Epidermal melanocyte (primary cell): Measurements from ENCODE around the gene SH2D5.
A peak's percentile ranks its signal among the peaks of the same experiment; 100 is the strongest.
"Not testable (repeated sequence)": the region's sequence is repeated elsewhere in the genome, so short reads cannot be mapped to it uniquely, and the experiment has no call there.

Source experiments
- DNase-seq: peaks from one replicate; pipeline ENCODE4 v3.0.0; 2011; ENCODE audit warnings: low spot score; ENCODE audit not compliant: insufficient read length

The SH2D5 gene

GRCh38 chr1:20696397-20697333 is 35.8 kb downstream of the SH2D5 start:
- peak; percentile 94 for DNase-seq

GRCh38 chr1:20695515-20695914 is 37.0 kb downstream of the SH2D5 start:
- DNase-seq, result no peak

DNA sequence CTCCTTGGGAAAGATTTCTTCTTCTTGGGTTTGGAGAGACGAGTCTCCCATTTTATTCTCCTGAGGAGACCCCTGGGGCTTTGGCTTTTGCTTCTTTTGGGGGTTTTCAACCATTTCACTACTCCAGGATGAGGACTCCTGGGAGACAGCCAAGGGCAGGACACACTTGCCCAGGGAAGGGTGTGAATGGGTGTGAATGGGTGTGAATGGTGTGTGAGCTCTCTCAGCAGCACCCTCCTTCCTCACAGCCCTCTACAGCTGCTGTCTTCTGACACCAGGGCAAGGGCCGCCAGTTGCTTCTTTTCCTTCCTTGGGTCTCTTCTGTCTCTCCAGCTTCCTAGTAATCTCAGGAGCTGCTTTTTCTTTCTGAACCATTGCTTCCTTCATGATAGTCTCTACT is 38.9 kb downstream of the SH2D5 start:
- DNase-seq, result no peak

GRCh38 chr1:20691872-20692271 is 40.6 kb downstream of the SH2D5 start:
- no peak for DNase-seq

- no peak for DNase-seq
Observed at GRCh38 chr1:20689645-20690056, 42.9 kb downstream of the SH2D5 start.

DNA sequence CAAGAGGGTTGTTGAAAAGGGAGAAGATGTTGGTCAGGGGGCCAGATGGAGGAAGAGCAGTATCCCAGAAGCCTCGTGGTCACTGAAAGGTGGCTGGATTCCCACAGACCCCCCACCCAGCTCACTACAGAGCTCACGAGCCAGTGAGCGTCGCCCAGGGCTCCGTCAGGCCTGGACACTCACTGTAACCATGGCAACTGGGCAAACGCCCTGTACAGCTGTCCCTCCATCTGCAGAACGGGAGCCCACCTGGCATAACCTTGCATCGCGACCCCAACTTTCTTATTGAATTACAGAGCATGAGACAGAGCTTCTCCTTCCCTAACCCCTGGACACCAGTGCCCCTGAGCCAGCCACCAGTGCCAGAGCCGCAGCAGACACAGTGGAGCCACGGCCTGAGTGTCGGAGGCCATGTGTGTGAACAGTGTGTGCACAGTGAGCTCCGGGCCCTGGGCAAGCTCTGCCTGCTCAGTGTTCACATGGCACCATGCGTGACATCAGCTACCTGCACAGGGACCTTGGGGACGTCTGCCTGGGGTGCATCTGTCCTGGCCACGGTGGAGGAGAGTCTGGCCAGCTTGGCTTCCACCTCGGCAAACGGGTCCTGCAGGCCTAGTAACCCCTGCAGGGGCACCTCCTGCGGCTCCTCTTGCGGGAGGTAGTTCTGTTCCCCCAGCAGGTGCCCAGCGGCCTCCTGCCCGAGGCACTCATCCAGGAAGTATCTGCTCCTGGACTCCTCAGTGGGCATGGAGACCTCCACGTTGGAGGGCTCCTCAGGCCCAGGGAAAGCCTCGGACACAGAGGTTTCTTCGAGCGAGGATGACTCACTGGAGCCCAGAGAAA is 45.4 kb downstream of the SH2D5 start:
- DNase-seq, result no peak

GRCh38 chr1:20685741-20686140 is 46.8 kb downstream of the SH2D5 start:
- DNase-seq, result no peak

- no peak for DNase-seq
Observed at GRCh38 chr1:20685099-20685662, 47.3 kb downstream of the SH2D5 start.

DNA sequence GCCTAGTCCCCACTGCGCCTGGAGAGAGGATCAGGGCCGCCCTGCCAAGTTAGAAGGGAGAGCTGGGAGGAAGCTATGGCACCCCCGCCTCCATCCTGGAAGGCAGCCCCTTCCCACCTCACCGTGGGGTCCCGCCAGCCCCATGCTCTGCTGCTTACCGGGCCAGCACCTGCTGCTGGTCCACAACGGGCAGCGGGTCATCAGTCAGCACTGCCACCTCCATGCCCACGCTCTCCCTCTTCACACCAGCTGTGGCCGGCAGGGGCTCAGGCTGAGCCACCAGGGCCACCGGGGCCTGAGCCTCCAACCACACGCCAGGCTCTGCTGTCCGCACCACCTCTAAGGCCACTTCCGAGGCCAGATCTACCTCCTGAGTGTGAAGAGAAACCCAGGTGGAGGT is 47.9 kb downstream of the SH2D5 start:
- no peak for DNase-seq

DNA sequence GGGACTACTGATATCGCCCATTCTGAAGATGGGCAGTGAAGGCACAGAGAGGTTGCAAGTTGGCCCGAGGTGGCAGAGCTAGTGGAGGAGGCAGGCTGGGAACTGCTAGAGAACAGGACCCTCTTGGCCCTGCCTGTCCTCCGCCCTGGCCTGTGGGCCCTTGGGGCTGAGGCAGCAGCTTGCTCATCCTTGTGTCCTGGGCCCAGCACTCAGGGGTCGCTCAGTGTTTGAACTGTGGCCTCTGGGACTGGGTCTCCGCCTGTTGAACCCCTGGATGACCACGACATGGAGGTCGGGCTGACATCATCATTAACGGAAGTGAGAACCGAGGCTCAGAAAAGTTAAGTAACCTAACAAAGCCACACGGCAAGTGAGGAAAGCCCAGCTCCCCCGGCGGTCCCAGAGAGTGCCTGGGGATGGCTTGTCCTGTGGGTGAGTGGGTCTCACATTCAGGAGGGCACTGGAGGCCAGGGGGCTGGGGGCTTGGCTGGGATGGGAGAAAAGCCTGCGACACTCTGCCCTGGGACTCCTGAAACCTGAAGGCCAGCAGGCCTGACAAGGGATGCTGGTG is 48.4 kb downstream of the SH2D5 start:
- DNase-seq, result no peak

DNA sequence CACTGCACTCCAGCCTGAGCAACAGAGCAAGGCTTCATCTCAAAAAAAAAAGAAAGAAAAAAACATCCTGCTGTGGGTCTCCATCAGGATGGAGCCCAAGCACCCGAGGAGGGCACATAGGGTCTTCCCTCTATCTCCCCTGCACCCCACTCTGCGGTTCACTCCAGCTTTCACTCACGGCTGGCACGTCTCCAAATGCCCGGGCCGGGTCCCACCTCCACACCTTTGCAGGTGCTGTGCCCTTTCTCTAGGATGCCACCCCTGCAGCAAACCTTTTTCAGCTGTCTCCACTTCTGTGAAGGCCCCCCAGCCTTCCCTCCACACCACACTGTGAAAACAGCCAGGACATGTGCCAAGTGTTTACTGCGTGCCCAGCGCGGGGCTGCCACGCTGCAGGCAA is 48.9 kb downstream of the SH2D5 start:
- DNase-seq, result no peak

GRCh38 chr1:20682571-20683236 is 49.8 kb downstream of the SH2D5 start:
- DNase-seq, result no peak

- no peak for DNase-seq
Observed at GRCh38 chr1:20681999-20682398, 50.5 kb downstream of the SH2D5 start.

GRCh38 chr1:20680269-20680668 is 52.2 kb downstream of the SH2D5 start:
- no peak for DNase-seq

- no peak for DNase-seq
Observed at GRCh38 chr1:20678599-20678998, 53.9 kb downstream of the SH2D5 start.

GRCh38 chr1:20673626-20674025 is 58.9 kb downstream of the SH2D5 start:
- DNase-seq, result not testable (repeated sequence)

DNA sequence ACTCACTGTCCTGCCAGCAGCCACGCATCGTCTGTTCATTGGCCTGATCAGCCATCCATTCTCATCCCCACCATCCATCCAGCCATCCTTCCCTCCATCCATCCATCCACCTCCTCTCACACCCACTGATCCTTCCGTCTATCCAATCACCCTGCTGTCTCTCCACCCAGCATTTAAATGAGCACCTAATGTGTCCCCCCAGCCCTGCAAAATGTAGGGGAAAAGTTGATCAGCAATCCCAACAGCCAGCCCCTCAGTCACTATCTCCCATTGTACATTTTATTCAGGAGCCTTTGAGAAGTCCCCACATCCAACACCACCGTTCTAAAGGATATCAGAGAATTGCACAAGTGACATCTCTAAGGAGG is 60.3 kb downstream of the SH2D5 start:
- no peak for DNase-seq

DNA sequence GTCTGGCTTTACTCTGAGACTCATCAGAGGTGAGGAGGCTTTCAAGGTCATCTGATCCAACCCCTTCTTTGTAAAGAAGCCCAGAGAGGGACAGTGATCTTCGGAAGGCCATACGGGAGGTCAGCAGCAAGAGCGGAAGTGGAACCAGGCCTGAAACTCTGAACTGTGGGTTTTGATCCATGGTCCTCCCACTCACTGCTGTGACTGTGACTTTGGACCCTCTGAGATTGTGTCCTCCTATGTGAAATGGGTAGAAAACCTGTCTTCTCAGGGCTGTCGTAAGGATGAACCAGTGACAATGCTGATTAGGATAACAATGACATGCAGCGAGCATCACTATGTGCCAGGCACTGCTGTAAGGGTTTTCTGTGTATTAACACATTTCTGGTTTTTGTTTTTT is 61.6 kb downstream of the SH2D5 start:
- no peak for DNase-seq
